NT2/D1 (cell line): ENCODE results near the gene ASPSCR1.

Experiments used
- SUZ12 ChIP-seq: IDR thresholded peaks from 2 replicates; pipeline ENCODE4 v1.6.1; 2011; ENCODE audit not compliant: insufficient read length, insufficient read depth; ENCODE audit errors: extremely low read depth
- YY1 ChIP-seq: IDR thresholded peaks from 2 replicates; pipeline ENCODE4 v1.6.1; 2011; ENCODE audit not compliant: insufficient read length, insufficient read depth

DNA sequence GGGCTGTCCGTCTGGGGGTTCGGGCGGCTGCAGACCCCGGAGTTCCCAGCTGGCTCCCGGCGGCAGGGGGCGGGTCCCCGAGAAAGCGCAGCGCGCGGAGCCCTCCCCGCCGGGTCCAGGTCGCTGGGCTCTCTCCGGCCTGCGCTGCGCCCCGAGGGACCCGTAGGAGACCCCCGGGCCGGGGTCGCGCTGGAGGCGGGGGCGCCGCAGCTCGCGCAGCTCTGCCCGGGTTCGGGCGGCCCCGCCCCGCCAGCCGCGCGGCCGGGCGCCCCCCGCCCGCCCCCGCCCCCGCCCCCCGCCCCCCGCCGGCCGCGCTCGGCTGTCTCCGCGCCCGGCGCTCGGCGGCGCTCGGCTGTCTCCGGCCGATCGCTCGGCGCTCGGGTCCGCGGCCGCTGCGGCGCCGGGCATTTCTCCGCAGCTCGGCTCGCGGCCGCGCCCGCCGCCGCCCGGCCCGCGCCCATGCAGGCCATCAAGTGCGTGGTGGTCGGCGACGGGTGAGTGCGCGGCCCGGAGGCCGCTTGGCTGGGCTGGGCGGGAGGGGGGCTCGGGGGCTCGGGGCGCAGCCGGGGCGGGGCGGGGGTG, 54.0 kb downstream of the ASPSCR1 start, which contains the start of gene RAC3:
- TF ChIP-seq SUZ12 (no peak), YY1 (no peak)
